GM19397 (cell line): ENCODE measurements around the gene GATA5.

Experiments
- ATAC-seq: cut with Tn5 transposase; IDR thresholded peaks from one replicate; pipeline ENCODE4 v1.9.1; 2021; ENCODE audit warnings: mild to moderate bottlenecking, moderate library complexity; ENCODE audit not compliant: unreplicated experiment

The GATA5 gene

GRCh38 chr20:62473717-62474603 is 1.8 kb downstream of the GATA5 start:
- ATAC-seq, result no peak

- no peak for ATAC-seq
These were observed 2.7 kb downstream of the GATA5 start for GRCh38 chr20:62472941-62473585.

DNA sequence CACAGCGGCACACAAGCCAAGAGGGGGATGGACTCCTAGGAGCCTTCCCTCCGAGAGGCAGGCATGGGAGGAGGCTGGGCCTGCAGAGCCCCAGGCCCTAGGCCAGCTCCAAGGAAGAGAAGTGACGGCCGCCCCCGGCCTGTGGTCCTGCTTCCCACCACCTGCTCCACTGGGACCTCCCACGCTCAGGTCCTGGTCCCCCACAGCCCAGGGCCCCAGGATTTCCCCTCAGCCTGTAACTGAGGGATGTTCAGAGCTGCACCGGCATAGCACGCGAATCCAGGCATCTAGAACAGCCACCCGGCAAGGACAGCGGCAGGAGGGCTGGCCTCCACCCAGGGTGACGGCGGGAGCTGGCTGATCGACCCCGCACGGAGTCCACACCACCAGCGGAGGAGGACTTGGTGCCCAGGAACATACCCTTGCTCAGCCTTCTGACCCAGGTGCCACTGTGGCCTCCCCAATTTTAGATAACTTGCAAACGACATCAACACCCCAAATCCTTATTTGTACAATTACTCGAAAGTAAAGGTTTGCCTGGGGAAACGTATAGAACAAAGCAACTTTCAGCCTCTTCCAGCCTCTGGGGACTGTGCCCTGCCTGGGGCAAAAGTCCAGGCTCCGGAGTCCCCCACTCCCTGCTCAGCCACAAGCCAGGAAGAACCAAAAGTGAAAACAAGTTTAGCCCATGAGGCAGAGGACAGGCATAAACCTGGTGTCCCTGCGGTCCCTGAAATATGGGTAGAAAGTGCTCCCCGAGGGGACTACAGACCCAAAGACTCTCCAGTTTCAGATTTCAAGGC is 3.5 kb downstream of the GATA5 start:
- ATAC-seq, result no peak

DNA sequence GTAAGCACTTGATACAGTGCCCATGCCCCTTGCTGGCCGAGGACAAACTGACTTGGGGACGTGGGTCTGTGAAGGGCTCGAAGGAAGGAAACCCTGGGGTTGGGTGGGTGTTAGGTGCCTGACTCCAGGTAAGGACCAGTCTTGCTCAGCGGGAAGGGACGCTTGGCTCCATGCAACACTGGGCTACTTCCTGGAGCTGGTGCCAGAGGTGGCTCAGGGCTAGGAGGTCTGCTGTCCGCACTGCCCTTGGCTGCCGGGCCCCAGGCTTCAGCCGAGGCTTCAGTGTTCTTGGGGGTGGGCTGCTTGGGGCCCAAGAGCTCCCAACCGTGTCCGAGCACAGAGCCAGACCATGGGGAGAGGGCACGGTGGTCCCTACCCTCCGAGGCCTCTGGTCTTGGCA is 5.3 kb downstream of the GATA5 start:
- no peak for ATAC-seq

- ATAC-seq, result no peak
These were observed 5.8 kb downstream of the GATA5 start for GRCh38 chr20:62470001-62470400.

DNA sequence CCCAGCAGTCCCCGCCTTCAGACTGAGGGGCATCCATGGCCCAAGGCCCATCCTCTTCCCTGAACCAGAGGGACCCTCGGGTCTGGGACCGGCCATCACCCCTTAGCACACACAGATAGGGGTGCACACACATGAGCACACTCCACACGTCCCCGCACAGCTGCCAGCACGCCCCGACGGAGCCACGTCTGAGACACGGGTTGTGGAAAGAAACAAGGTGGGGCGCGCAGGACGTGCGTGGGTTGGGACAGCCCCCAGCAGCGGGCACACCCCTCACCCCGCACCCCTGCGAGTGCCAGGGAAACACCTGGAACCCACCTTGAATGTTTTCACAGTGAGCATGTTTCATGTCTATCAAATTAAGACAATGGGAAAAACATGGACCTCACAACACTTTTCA is 6.4 kb downstream of the GATA5 start:
- no peak for ATAC-seq

DNA sequence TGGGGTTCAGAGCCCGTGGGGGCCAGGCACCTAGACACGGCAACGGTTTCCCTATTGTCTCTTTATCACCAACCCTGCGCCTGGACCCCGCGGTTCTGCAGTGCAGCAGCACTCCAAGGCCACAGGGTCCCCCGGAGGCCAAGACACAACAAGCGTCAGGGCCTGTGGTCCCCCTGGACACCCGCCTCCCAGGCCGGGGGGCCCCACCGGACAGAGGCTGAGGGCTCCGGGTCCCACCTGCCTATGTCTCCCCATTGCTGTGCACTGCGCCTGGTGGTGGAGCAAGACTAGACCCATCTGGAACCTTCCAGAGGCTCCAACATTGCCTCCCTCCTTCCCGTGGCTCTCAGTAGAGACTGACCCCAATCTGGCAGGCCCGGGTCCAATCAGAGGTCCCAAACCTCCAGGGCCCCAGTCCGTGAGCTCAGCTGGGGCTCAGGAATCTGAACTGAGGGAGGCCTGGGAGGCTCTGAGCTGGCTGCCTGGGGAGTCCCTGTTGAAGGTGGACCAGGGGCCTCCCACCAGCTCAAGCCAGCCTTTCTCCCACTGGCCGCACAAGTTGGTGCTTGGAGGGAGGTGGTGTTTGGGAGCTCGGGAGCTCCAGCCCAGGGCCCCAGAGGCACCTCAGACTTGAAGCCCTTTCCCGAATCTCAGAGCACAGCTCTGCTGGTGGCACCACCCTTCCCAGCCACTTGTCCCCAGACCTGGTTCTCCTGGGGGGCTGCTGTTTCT is 8.8 kb downstream of the GATA5 start:
- ATAC-seq, result no peak

- no peak for ATAC-seq
These were observed 9.6 kb downstream of the GATA5 start for GRCh38 chr20:62466072-62466760.

DNA sequence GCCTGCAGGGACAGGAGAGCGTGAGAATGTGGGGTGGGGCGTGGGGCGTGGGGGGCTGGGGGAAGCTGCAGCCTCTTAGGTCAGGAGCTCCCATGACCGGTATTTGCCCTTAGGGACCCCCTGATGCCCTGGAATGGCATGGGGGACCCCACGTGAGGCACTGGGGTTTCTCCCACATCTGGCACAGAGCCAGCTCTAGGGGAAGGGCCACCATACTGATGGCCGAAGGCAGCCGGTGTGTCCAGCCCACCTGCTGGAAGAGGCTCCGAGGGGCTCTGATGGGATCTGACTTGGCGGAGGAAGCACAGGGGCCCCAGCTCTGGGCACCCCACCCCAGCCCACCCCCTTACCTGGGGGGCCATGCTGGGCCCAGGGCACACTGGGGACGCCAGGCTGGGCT is 10.8 kb downstream of the GATA5 start:
- ATAC-seq, result no peak

GRCh38 chr20:62464425-62464770 is 11.4 kb downstream of the GATA5 start:
- no peak for ATAC-seq

- ATAC-seq, result no peak
These were observed 12.0 kb downstream of the GATA5 start for GRCh38 chr20:62463651-62464424.

GRCh38 chr20:62462976-62463592 is 12.7 kb downstream of the GATA5 start:
- ATAC-seq, result no peak

GRCh38 chr20:62461834-62462233 is 14.0 kb downstream of the GATA5 start:
- ATAC-seq, result no peak

GRCh38 chr20:62461157-62461556 is 14.6 kb downstream of the GATA5 start:
- ATAC-seq, result no peak

- ATAC-seq, result no peak
These were observed 15.1 kb downstream of the GATA5 start for GRCh38 chr20:62460678-62461077.

- no peak for ATAC-seq
These were observed 16.3 kb downstream of the GATA5 start for GRCh38 chr20:62459488-62459887.

DNA sequence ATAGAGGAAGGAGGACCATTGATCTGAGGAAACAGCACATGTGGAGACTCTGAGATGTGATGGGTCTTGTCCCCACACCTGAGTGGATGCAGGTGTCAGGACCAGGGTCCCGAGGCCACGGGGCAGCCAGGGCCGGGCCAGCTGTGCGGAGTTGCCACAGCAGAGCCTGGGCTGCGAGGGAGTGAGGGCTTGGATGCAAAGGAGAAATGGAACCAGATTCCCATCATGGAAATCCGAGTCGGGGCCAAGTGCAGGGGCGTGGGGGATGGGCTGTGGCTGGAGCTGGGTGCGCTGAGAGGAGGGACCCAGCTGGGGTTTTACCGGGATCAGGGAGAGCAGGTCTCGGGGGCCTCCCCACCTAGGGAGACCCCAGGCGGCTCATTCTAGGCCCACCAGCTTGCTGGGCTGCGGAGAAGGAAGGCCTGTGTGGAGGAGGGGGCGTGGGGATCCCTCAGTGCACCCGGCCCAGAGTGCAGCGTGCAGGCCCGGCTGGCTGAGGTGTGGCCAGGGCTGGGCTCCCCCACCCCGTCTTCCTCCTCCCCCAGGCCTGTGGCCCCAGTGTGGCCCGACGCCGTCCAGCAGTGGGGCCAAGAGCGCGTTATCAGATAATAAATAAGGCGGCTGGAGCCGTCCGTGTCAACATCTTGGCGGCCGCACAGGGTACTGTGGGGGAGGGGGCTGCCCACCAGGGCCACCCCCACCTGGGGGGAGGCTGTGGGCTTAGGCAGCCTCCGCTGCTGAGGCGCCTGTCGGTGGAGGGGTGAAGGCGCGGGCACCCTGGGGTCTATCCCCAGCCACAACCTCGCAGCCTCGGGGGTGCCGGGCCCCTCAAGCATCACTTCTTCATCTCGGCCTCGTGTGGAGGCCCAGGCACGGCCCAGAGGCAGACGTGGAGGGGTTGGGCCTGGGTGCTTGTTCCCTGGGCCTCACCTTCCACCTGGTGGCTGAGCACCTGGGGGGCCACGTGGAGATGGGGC is 17.2 kb downstream of the GATA5 start:
- no peak for ATAC-seq

DNA sequence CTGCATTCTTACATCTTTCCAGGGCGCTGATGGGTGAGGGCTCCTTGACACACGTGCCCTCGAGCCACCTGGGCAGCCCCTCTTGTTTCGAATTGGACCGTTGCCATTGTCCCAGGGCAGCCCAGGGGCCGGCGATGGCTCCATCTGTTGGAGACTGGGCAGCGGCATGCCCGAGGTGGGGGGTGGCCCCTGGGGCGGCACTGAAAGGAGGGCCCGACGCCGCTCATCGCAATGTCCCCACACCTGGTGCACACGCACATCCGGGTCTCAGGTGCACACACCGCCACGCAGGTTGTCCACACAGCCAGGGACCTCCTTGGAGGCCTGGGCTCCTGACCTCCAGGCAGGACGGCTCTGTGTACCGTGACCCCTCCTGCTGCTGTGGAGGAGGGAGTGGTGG is 18.0 kb downstream of the GATA5 start:
- no peak for ATAC-seq
